ENCODE data around the gene NAGPA.
A peak's percentile ranks its signal among the peaks of the same experiment; 100 is the strongest.
"Not testable (repeated sequence)": the region's sequence is repeated elsewhere in the genome, so short reads cannot be mapped to it uniquely, and the experiment has no call there.

The NAGPA gene, protein sequence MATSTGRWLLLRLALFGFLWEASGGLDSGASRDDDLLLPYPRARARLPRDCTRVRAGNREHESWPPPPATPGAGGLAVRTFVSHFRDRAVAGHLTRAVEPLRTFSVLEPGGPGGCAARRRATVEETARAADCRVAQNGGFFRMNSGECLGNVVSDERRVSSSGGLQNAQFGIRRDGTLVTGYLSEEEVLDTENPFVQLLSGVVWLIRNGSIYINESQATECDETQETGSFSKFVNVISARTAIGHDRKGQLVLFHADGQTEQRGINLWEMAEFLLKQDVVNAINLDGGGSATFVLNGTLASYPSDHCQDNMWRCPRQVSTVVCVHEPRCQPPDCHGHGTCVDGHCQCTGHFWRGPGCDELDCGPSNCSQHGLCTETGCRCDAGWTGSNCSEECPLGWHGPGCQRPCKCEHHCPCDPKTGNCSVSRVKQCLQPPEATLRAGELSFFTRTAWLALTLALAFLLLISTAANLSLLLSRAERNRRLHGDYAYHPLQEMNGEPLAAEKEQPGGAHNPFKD

DNA sequence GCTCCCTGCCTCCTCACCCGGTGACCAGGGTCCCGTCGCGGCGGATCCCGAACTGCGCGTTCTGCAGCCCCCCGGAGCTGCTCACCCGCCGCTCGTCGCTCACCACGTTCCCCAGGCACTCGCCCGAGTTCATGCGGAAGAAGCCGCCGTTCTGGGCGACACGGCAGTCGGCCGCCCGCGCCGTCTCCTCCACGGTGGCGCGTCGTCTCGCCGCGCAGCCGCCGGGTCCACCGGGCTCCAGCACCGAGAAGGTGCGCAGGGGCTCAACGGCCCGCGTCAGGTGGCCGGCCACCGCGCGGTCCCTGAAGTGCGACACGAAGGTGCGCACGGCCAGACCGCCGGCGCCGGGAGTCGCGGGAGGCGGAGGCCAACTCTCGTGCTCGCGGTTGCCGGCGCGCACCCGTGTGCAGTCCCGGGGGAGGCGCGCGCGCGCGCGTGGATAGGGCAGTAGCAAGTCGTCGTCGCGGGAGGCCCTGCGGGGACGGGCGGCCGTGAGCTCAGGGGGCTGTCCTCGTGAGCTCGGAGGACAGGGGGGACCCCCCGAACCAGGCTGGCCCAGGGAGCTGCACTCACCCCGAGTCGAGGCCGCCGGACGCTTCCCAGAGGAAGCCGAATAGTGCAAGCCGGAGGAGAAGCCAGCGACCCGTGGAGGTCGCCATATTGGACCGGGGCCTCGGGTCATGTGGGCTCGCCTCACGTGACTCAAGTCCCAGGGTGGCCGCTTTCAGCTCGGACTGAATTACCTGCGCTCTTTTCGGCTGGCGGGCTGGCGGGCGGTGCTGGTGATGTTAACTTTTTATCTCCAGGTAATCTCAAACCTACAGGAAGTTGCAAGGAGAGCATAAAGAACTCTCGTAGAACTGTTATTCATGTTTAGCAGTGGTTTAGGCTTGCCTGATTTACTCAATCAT lies at the start of gene NAGPA:
TSS of gene NAGPA (minus strand) at position 680 of the 911 bp plus-strand sequence. CDS start at position 659, 21 bp downstream.
- peak; percentile 54 for DNase-seq (ENCODE audit: low read depth)

DNA sequence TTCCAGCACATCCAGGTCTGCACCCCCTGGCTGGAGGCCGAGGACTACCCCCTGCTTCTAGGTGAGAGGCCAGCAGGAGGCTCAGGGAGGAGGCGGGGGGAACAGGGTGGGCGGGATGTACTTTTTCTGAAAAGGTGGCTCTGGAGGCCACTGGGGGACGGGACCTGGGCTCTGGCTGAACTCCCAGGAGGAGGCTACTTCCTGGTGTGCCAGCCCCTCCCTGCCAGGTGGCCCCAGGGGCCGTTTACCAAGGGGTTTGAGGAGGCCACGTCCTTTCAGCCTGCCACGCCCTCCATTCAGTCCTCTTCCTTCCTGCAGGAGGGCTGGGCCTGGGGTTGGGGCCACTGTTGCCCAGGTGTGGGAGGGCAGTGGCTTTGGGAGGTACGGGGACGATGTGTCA lies 47.3 kb upstream of the NAGPA start:
- not testable (repeated sequence) for DNase-seq (ENCODE audit: low read depth)

DNA sequence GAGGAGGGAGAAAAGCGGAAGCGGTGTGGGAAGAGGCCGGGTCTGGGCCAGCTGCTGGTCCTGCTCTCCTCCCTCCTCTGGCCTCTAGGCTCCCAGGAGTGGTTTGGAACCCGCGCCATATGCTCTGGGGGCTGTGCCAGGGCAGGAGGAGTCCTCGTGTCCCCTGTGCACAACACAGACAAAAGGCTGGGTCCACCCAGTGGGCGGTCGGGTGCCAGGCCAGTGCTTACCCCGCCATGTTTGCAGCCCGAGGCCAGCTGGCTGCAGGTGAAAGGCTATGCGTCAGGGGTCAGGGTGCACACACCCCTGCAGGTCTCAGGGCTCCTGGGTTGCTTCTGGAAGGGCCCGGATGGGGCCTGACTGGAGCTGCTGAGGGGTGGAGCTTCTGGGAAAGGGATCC lies 46.7 kb upstream of the NAGPA start:
- DNase-seq (ENCODE audit: low read depth): not testable (repeated sequence)

DNA sequence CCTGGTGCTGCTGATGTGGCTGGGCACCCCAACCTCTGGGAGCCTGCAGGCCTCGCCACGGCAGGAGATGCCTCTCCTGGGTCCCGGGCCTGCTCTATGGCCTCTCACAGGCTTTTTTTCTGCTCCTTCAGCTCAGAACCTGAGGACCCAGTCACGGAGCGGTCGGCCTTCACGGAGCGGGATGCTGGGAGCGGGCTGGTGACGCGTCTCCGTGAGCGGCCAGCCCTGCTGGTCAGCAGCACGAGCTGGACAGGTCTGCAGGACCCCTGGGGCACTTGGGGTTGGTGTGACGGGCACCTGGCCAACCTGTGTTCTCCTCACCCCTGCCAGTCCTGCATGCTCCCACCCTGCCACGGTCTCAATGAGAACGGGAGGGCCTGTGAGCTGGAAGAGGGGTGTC lies 44.9 kb upstream of the NAGPA start:
- no peak for DNase-seq (ENCODE audit: low read depth)

DNA sequence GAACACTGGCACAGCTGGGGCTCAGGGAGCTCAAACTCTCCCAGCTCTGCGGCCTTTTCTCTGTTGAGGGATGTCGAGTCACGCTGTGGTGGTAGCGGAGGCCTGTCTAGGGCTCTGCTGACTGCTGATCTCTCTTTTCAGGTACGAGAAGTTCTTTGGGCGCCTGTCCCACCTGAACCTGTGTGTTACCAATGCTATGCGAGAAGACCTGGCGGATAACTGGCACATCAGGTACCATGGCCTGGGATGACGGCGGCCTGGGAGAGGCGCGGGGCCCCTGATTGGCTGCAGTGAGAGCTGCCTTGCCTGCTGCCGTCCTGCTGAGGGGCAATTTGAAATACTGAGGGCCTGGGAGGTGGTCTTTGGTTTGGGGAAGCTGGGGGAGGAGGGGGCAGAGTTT lies 43.6 kb upstream of the NAGPA start:
- DNase-seq (ENCODE audit: low read depth): no peak

DNA sequence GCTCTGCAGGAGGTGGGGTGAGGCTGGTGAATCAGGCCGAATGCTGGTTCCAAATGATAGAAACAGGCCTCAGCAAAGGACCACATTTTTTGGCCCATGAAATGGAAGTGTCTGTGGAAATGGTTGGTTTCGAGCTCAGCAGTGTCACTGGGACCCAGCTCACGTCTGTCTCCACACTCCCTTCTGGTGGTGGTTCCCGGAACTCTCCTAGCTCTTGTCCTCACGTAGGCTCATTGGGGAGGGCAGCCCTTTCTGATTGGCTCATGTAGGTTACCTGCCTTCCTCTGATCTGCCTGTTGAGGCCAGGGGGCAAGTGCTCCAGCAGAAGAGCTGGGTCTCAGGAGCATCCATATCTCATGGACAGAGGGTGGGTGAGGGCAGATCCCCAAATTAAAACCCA lies 41.9 kb upstream of the NAGPA start:
- DNase-seq (ENCODE audit: low read depth): no peak

DNA sequence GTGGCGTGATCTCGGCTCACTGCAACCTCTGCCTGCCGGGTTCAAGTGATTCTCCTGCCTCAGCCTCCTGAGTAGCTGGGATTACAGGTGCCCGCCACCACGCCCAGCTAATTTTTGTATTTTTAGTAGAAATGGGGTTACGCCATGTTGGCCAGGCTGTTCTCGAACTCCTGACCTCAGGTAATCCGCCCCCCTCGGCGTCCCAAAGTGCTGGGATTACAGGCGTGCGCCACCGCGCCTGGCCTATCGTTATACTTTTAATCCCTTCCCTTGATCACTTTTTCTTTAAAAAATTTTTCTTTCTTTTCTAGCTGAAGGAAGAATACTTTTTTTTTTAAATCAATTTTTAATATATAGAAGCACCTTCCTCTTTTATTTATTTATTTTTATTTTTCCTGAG lies 40.0 kb upstream of the NAGPA start:
- DNase-seq (ENCODE audit: low read depth): not testable (repeated sequence)

DNA sequence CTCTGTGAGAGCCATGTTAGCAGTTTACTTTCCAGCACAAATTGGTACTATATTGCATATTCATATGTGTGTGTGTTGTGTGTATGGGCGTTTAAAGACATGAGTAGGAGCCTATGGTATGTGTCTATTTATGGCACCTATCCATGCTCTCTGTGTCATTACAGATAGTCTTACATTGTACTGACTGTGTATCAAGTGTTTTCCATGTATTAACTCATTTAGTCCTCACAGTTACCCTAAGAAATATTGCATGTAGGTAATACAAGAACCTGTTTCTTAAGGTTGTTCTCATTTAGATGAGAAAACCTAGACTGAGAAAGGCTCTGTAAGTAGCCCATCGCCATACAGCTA lies 39.5 kb upstream of the NAGPA start:
- no peak for DNase-seq (ENCODE audit: low read depth)

DNA sequence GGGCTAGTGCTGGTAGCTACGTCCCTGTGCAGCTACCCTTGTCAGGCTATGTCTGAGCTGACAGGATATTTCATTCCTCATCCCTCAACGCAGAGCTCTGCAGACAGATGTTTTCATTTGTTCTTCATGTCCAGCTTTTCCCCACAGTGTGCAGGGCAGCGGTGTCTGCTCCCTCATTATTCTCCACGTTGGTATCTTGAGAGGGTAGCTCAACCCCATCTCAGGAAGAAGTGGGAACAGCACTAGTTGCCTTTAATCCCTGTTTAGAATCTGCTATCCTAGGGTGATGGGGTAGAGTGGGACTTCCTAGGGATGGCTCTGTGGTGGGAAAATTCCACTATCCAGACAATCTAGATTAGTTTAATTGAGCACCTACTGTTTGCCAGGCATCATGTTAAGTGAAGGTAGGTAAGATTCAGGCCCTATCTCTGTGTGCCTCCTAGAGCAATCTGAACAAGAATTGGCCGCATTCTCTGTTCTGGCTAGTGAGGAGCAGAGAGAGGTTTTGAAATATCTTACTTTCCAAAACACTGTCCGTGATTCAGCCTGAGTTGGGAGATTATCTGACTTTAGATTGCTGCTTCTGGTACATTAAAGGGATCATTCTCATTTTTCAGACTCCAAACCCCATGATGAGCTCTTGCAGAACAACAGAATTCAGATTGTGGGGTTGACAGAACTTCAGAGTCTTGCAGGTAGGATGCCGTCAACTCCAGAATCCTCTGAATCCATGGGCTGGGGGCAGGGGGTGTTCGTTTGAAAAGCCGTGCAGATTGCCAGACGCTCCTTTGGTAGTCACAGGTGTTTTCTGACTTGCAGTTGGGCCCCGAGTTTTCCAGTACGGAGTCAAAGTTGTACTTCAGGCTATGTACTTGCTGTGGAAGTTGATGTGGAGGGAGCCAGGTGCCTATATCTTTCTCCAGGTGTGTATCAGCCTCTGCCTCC lies 38.9 kb upstream of the NAGPA start:
- DNase-seq (ENCODE audit: low read depth): no peak

DNA sequence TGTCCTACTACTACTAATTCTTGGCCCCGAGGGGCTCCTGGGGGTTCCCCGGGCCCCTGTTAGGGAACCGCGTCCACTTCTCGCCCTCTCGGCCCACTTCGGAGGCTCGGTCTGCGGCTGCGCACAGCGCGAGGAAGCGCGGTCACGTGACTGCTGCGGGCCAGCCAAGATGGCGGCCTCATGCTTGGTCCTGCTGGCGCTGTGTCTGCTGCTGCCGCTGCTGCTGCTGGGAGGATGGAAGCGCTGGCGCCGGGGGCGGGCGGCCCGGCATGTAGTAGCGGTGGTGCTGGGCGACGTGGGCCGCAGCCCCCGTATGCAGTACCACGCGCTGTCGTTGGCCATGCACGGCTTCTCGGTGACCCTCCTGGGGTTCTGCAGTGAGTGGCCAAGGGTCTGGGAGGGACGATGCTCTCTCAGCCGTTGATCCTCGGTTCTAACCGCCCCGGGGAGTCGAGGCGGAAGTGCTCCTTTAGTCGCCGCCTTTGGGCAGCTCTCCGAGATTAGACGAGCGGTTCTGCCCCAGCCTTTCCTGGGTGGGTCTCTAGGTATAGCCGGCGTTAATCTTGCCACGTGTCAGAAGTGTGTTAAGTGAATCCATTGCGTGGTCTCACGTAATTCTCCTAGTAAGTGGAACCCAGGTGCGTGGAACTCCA lies 38.1 kb upstream of the NAGPA start, which contains the start of gene ALG1:
TSS of gene ALG1 (plus strand) at position 163 of the 653 bp plus-strand sequence. CDS start at position 170, 7 bp downstream.
- peak; percentile 79 for DNase-seq (ENCODE audit: low read depth)

DNA sequence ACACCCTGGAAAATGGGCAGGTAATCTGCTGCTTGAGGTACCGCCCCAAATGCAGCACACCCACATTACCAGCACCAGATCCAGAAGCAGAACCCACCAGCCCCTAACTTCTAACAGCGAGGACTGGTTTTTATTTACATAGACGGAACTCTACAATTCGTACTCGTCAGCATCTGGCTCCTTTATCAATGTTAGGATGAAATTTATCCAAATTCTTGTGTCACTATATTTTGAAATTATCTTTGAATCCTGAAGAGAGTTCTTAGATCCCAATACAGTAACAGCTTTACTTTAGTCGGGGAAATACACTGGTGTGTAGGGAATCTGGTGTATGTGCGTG lies 37.6 kb upstream of the NAGPA start:
- DNase-seq (ENCODE audit: low read depth): no peak

DNA sequence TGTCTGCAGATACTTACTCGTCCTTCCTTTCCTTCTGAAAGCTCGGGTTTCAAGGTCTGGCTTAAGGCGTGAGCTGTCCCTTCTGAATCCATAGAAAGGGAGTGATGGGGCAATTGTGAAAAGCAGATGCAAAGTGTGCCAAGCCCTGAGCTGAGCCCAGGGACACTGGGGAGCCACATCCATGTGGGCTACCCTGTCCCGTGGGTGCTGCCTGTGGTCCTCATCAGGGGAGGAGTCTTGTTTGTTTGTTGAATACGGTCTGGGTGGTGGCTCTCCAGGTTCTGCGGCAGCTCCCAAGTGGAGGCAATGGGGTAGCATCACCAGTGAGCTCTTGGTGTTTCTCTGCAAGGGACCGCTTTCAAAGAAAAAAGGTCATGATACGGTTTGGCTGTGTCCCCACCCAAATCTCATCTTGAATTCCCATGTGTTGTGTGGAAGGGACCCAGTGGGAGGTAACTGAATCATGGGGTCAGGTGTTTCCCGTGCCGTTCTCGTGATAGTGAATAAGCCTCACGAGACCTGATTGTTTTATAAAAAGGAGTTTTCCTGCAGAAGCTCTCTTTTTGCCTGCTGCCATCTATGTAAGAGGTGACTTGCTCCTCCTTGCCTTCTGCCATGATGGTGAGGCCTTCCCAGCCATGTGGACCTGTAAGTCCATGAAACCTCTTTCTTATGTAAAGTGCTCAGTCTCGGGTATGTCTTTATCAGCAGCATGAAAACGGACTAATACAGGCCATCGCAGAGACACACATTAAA lies 36.9 kb upstream of the NAGPA start:
- DNase-seq (ENCODE audit: low read depth): no peak

DNA sequence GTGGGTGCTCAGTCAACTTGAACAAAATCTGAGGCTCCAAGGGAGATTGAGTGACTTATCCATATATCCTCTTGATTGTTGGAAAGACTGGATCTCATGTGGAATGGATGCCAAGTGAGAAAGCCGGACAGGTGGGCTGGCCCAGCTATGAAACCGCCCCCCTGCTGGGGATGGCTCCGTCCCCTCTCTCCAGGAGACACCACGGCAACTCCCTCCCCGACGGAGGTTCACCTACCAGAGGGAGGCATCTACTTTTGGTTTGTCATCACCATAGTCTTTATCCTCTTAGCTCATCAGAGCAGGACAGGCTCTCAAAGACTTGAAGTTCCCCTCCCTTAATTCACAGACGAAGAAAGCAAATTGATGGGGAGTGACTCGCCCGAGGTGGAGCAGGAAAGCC lies 36.1 kb upstream of the NAGPA start:
- DNase-seq (ENCODE audit: low read depth): no peak

DNA sequence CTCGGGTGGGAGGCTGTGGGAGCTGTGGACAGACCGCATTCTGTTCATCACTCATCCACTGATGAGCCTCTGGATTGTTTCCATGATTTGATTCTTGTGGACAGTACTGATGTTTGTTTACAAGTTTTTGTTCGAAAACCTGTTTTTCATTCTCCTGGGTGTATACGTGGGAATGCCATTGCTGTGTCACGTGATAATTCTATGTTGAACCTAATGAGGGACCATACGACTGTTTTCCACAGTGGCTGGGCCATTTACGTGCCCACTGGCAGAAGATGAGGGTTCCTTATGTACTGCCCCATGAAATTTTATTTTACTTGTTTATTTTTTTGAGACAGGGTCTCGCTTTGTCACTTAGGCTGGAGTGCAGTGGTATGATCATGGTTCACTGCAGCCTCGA lies 35.3 kb upstream of the NAGPA start:
- no peak for DNase-seq (ENCODE audit: low read depth)

DNA sequence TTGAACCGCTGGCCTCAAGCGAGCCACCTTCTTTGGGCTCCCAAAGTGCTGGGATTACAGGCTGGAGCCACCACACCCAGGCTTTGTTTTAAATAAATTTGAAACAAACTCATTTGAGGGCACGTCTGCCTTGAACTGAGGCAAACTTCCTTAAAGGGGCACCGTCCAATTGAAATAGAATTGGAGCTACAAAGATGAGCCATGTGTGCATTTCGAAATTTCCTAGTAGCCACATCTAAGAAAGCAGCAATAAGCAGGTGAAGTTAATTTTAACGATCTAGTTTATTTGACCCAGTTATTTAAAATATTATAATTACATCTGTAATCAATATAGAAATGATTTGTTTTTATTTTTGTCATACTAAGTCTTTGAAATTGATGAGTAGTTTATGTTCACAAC lies 32.8 kb upstream of the NAGPA start:
- DNase-seq (ENCODE audit: low read depth): no peak

DNA sequence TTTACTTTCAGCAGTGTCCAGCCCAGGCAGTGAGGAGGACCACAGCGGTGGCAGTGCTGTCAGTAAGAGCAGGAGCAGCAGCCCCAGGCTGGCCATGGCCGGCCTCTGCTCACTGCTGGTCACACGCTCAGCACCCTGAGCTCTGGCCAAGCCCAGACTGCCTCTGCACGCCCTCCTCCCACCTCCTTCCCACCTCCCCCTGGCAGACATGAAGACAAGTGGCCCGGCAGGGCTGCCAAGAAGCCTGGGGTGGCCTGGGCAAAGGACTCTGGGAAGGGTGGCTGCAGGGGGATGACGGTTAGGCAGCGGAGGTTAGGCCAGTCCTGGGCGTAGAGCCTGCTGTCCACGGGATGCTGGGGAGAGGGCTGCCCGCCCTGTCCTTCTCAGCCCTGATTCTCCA lies 32.1 kb upstream of the NAGPA start, which contains the start of gene C16orf89:
TSS of gene C16orf89 (minus strand) at position 144 of the 400 bp plus-strand sequence. CDS start at position 96, 48 bp downstream.
- DNase-seq (ENCODE audit: low read depth): no peak

DNA sequence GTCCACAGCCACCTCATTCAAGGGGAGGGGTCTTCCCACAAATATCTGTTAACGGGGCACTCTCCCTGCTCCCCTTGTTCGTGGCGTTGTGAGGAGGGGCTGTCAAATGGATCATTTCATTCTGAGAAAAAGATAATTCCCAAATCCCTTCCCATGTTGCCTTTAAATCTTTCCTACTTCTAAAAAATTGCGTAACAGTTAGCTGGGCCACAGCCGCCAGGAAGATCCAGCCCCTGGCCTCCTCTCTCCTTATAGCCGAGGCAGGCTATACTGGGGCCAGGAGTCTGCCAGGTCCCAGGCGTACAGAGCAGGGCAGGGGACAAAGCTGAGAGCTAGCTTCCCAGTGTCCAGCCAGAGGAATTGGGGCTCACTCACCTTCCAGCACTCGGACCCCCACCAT lies 31.6 kb upstream of the NAGPA start:
- no peak for DNase-seq (ENCODE audit: low read depth)

DNA sequence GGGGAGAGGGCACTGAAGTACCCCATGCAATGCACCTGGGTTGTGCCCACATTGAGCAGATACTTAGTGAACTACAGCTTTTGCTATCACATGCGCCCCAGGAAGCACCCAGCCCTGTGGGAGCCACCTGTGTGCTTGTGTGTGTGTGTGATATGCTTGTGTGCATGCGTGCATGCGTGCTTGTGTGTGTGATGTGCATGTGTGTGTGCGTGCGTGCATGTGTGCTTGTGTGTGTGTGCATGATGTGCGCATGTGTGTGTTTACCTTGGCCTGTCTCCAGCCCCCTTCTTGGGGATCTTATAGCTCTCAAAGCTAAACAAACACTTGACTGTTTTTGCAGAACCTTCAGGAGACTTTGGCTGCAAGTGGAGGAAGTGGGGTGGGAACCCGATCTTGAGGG lies 31.2 kb upstream of the NAGPA start:
- DNase-seq (ENCODE audit: low read depth): no peak

DNA sequence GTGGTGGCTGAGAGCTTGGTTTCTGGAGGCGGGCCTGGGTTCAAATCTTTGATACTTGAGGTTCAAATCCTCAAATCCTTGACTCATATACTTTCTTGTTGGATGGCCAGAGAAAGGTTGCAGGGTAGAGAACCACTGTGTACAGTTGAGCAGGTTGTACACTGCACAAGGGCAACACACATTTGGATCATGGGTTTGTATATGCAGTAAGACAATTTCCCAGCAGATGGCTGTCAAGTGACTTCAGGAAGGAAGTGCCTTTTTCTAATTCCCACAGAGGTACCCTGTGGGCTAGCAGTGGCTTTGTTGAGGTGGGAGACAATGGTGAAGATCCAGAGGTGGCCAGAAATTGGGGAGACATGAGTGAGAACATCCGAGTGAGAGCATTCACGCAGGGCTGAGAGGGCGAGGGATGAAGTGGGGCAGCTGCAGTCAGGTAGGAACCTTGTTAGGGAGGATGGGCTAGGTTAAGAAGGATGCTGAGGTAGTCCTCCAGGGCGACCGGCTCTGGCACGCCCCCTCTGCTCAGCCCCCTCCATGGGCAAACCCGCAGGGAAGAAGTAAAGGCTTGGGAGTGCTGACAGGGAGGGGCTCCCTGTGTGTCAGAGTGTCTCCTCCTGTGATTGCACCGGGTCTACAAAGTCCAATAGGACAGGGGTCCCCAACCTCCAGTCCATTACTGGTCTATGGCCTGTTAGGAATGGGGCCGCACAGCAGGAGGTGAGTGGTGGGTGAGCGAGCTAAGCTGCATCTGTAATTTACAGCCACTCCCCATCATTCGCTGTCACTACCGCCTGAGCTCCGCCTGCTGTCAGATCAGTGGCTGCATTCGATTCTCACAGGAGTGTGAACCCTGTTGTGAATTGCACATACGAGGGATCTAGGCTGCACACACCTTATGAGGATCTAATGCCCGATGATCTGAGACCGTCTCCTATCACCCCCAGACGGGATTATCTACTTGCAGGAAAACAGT lies 29.3 kb upstream of the NAGPA start:
- no peak for DNase-seq (ENCODE audit: low read depth)

Measured in fibroblast of the conjunctiva (primary cell).